ENCODE measurements around the gene CTRB1.

GRCh38 chr16:75262104-75262799 is 43.5 kb downstream of the CTRB1 start:
- TF ChIP-seq GATA2 (IDR thresholded peaks at IDR 0.05; ENCODE audit: low read depth, low read length) = no peak
- TF ChIP-seq GATA3 (IDR thresholded peaks at IDR 0.05; ENCODE audit: low read depth, low read length) = no peak

Data from SH-SY5Y (cell line).